GM12878 (cell line): ENCODE measurements around the gene TMEM223.

ENCODE experiments used
- SMARCA5 ChIP-seq: fragments of 450-650 bp; IDR thresholded peaks from 2 replicates; pipeline ENCODE4 v1.6.1; 2017; ENCODE audit warnings: mild to moderate bottlenecking
- TF ChIP-seq, protein P1 (sequence below): fragments of 150-350 bp; IDR thresholded peaks from 2 replicates; pipeline ENCODE4 v1.6.1; 2016; ENCODE audit warnings: low read depth, low read length

DNA sequence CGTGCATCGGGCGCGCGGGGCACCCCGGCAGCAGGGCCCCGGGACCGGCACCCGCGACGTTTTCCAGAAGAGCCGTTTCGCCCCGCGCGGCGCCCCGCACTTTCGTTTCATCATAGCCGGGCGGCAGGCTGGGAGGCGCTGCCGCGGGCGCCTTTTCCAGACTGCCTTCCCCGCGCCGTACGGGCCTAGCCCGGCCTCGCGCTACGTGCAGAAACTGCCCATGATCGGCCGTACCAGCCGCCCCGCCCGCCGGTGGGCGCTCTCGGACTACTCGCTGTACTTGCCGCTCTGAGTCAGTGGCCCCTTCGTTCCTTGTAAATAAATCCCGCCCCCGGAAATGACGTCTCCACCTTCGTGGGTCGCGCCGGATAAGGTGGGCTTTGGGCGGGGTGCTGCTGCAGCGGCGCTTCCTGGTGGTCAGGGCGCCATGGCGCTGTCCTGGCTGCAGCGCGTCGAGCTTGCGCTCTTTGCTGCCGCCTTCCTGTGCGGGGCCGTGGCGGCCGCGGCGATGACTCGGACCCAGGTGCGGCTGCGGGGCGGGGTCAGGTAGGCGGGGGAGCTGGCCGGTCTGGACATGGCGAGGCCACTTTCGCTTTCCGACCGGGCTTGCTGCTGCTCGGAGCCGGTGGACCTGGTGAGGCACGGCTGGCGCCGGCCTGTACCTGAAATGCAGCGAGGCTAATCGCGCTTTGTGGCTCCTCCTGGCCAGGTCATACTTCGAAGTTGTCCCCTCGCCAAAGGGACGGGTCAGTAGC lies 4.6 kb downstream of the TMEM223 start, which contains the start of gene TMEM179B:
- no peak for TF ChIP-seq SMARCA5
- TF ChIP-seq, protein P1, sequence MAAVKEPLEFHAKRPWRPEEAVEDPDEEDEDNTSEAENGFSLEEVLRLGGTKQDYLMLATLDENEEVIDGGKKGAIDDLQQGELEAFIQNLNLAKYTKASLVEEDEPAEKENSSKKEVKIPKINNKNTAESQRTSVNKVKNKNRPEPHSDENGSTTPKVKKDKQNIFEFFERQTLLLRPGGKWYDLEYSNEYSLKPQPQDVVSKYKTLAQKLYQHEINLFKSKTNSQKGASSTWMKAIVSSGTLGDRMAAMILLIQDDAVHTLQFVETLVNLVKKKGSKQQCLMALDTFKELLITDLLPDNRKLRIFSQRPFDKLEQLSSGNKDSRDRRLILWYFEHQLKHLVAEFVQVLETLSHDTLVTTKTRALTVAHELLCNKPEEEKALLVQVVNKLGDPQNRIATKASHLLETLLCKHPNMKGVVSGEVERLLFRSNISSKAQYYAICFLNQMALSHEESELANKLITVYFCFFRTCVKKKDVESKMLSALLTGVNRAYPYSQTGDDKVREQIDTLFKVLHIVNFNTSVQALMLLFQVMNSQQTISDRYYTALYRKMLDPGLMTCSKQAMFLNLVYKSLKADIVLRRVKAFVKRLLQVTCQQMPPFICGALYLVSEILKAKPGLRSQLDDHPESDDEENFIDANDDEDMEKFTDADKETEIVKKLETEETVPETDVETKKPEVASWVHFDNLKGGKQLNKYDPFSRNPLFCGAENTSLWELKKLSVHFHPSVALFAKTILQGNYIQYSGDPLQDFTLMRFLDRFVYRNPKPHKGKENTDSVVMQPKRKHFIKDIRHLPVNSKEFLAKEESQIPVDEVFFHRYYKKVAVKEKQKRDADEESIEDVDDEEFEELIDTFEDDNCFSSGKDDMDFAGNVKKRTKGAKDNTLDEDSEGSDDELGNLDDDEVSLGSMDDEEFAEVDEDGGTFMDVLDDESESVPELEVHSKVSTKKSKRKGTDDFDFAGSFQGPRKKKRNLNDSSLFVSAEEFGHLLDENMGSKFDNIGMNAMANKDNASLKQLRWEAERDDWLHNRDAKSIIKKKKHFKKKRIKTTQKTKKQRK = no peak
